Fibroblast of lung (primary cell): ENCODE results near the gene DLG2. TPM values are rescaled to one million over a fixed set of nuclear protein-coding genes. Genes with fewer than 3 reads are reported as not detected.

Experiments used
- DNase-seq, 2 donors: peaks; one replicate each; pipeline versions ENCODE4 v3.0.0 to v3.0.0-alpha.2; 2010; ENCODE audit warnings: low read depth in 2 of 2
- H2AFZ ChIP-seq: 2 replicates; pipeline ENCODE4 v1.5.1; 2012; ENCODE audit warnings: low read length, control low read depth, inconsistent platforms
- H3K27ac ChIP-seq: 2 replicates; pipeline ENCODE4 v1.5.1; 2011; ENCODE audit warnings: low read length, control low read depth; ENCODE audit not compliant: insufficient read depth
- H3K27me3 ChIP-seq: 2 replicates; pipeline ENCODE4 v1.5.1; 2011; ENCODE audit warnings: mild to moderate bottlenecking, low read length; ENCODE audit not compliant: control insufficient read depth, insufficient read depth
- H3K36me3 ChIP-seq: 2 replicates; pipeline ENCODE4 v1.5.1; 2011; ENCODE audit warnings: low read length; ENCODE audit not compliant: control insufficient read depth, insufficient read depth
- H3K4me1 ChIP-seq: 2 replicates; pipeline ENCODE4 v1.5.1; 2011; ENCODE audit warnings: low read length; ENCODE audit not compliant: control insufficient read depth, insufficient read depth; ENCODE audit errors: extremely low read depth
- H3K4me2 ChIP-seq: 2 replicates; pipeline ENCODE4 v1.5.1; 2011; ENCODE audit warnings: low read length, control low read depth; ENCODE audit not compliant: insufficient read depth; ENCODE audit errors: extremely low read depth
- H3K4me3 ChIP-seq, 4 experiments: fragments of 200-600 bp in 1 of 4; sonication (generic) in 1 of 4; replicated peaks in 1 of 4; 2 replicates each; pipeline ENCODE4 v1.5.1; 2011 to 2016; ENCODE audit warnings: low read length in 4 of 4, low read depth in 3 of 4, mild to moderate bottlenecking in 3 of 4, control low read depth in 2 of 4, inconsistent platforms in 1 of 4, mixed read lengths in 1 of 4; ENCODE audit not compliant: insufficient read depth in 1 of 4; ENCODE audit errors: control extremely low read depth in 1 of 4
- H3K79me2 ChIP-seq: 2 replicates; pipeline ENCODE4 v1.5.1; 2012; ENCODE audit warnings: mild to moderate bottlenecking, low read length, inconsistent platforms; ENCODE audit not compliant: control insufficient read depth, insufficient read depth
- H3K9ac ChIP-seq: 2 replicates; pipeline ENCODE4 v1.5.1; 2011; ENCODE audit warnings: mild to moderate bottlenecking, low read length, control low read depth; ENCODE audit not compliant: insufficient read depth
- H3K9me3 ChIP-seq: 2 replicates; pipeline ENCODE4 v1.5.1; 2012; ENCODE audit warnings: low read depth, low read length; ENCODE audit not compliant: control insufficient read depth, insufficient read depth
- H4K20me1 ChIP-seq: 2 replicates; pipeline ENCODE4 v1.5.1; 2011; ENCODE audit warnings: low read length; ENCODE audit not compliant: control insufficient read depth, insufficient read depth; ENCODE audit errors: extremely low read depth
- CTCF ChIP-seq, 2 donors: IDR thresholded peaks in 1 of 2; conservative IDR thresholded peaks in 1 of 2; 1 replicate in 1 of 2; 2 replicates in 1 of 2; pipeline ENCODE4 v1.5.1; 2011 to 2012; ENCODE audit warnings: low read length in 2 of 2, control low read depth in 1 of 2, inconsistent platforms in 1 of 2, low read depth in 1 of 2, mild to moderate bottlenecking in 1 of 2
- EZH2 ChIP-seq: IDR thresholded peaks from 2 replicates; pipeline ENCODE4 v1.5.1; 2012; ENCODE audit warnings: low read length, control low read depth, mild to moderate bottlenecking; ENCODE audit errors: missing control alignments
- polyA plus RNA-seq, 2 donors: library from polyadenylated mRNA; depleted of rRNA in 1 of 2; stranded (reverse) in 1 of 2; unstranded in 1 of 2; fragments of >200 nt; gene quantifications; 2 replicates each; pipeline ENCODE4 v1.2.1, GENCODE V29; 2011 to 2012; ENCODE audit warnings: missing spikeins in 1 of 2
- total RNA-seq: library from RNA; depleted of rRNA; stranded (reverse); fragments of >200 nt; gene quantifications from 2 replicates; pipeline ENCODE4 v1.2.1, GENCODE V29; 2014

Gene DLG2
- total and polyA plus RNA-seq, 2 donors (not counting 1 experiment from before 2014, with no cell fraction given), result 0.77 to 2.3 TPM

- no peak overlapping the region for H3K9ac ChIP-seq
- DNase-seq, result no peak
- no peaks in the 10 kb centered on the region for H3K36me3 ChIP-seq
- H3K27ac ChIP-seq, result no peak overlapping the region
- H4K20me1 ChIP-seq, result no peaks in the 10 kb centered on the region
- TF ChIP-seq CTCF (conservative IDR thresholded peaks at IDR 0.05 in 1 of 2, IDR thresholded peaks at IDR 0.05 in 1 of 2; ENCODE audit: low read depth in 1 of 2, low read length in 2 of 2) (no peak), EZH2 (no peak)
- no peak overlapping the region for H2AFZ ChIP-seq
- no peaks in the 10 kb centered on the region for H3K27me3 ChIP-seq
- H3K79me2 ChIP-seq, result no peaks in the 10 kb centered on the region
- H3K9me3 ChIP-seq, result no peaks in the 10 kb centered on the region
- no peaks in the 10 kb centered on the region for H3K4me1 ChIP-seq
- no peak overlapping the region for H3K4me2 ChIP-seq
- H3K4me3 ChIP-seq, result no peak overlapping the region
Measured at GRCh38 chr11:84413549-84413948, 1213.6 kb downstream of the DLG2 start.

- H3K27ac ChIP-seq, result no peak overlapping the region
Measured at GRCh38 chr11:84412862-84413261, 1214.3 kb downstream of the DLG2 start.

GRCh38 chr11:84408946-84409411 is 1218.2 kb downstream of the DLG2 start:
- no peak overlapping the region for H3K27ac ChIP-seq
- peak in 1 of 2 donors; percentile 73 for DNase-seq

More at GRCh38 chr11:84412862-84413261, 1214.3 kb downstream of the DLG2 start:
- Histone ChIP-seq H4K20me1 (no peaks in the 10 kb centered on the region), H3K79me2 (no peaks in the 10 kb centered on the region), H3K4me2 (no peak overlapping the region), H3K27me3 (no peaks in the 10 kb centered on the region), H3K4me3 (no peak overlapping the region), H3K4me1 (no peaks in the 10 kb centered on the region), H3K9ac (no peak overlapping the region), H2AFZ (no peak overlapping the region), H3K9me3 (no peaks in the 10 kb centered on the region), H3K36me3 (no peaks in the 10 kb centered on the region)
- no peak for DNase-seq
- TF ChIP-seq CTCF (conservative IDR thresholded peaks at IDR 0.05 in 1 of 2, IDR thresholded peaks at IDR 0.05 in 1 of 2; ENCODE audit: low read depth in 1 of 2, low read length in 2 of 2), result no peak

More at GRCh38 chr11:84408946-84409411, 1218.2 kb downstream of the DLG2 start:
- no peaks in the 10 kb centered on the region for H3K36me3 ChIP-seq
- no peak overlapping the region for H3K4me2 ChIP-seq
- H3K27me3 ChIP-seq, result no peaks in the 10 kb centered on the region
- no peaks in the 10 kb centered on the region for H3K79me2 ChIP-seq
- no peak overlapping the region for H2AFZ ChIP-seq
- H3K4me1 ChIP-seq, result no peaks in the 10 kb centered on the region
- no peaks in the 10 kb centered on the region for H3K9me3 ChIP-seq
- no peak overlapping the region for H3K4me3 ChIP-seq
- no peak overlapping the region for H3K9ac ChIP-seq
- no peaks in the 10 kb centered on the region for H4K20me1 ChIP-seq
- TF ChIP-seq EZH2 (no peak), CTCF (conservative IDR thresholded peaks at IDR 0.05 in 1 of 2, IDR thresholded peaks at IDR 0.05 in 1 of 2; ENCODE audit: low read depth in 1 of 2, low read length in 2 of 2) (no peak)
